MM.1S (cell line): Measurements from ENCODE around the gene ZNF205.

Experiments
- EZH2 ChIP-seq: fragments of 300-600 bp; sonication (generic); optimal IDR thresholded peaks from 2 replicates; pipeline ENCODE3; 2017; ENCODE audit warnings: low read depth, mild to moderate bottlenecking, antibody characterized with exemption, low read length, mixed read lengths
- EZH2phosphoT487 ChIP-seq: fragments of 300-600 bp; sonication (generic); IDR thresholded peaks from 2 replicates; pipeline ENCODE4 v1.6.1; 2018; ENCODE audit warnings: antibody characterized with exemption, low read length
- TF ChIP-seq, protein P1 (sequence below): fragments of 300-600 bp; sonication (generic); IDR thresholded peaks from 2 replicates; pipeline ENCODE4 v1.5.1; 2016; ENCODE audit warnings: antibody characterized with exemption, low read length, mixed read lengths

DNA sequence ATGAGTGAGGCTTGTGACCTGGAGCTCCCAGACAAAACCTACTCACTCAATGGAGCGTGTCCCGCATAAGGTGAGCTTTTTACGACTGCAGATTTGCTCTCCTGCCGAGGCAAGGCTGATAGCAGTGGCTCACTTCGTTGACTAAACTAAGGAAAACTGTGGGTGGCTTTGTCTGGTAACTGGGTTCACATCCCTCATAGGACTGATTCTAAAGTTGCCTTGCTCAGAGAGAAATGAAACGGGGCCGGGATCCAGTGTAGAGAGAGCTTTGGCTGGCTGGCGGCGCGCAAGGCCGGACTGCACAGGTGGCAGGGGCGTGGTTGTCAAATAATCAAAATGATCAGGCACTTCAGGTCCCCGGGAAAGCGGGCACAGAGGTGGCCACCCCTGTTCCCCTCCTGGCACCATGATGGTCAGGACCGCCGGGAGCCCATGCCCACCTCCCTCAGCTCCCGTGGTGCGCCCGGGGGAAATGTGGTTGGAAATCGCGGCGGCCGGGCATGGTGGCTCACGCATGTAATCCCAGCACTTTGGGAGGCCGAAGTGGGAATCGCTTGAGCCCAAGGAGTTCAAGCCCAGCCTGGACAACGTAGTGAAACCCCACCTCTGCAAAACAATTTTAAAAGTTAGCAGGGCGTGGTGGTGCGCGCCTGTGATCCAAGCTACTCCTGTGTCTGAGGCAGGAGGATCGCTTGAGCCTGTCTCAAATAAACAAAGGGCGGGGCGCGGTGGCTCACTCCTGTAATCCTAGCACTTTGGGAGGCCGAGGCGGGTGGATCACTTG, 49.0 kb downstream of the ZNF205 start:
- TF ChIP-seq, protein P1, sequence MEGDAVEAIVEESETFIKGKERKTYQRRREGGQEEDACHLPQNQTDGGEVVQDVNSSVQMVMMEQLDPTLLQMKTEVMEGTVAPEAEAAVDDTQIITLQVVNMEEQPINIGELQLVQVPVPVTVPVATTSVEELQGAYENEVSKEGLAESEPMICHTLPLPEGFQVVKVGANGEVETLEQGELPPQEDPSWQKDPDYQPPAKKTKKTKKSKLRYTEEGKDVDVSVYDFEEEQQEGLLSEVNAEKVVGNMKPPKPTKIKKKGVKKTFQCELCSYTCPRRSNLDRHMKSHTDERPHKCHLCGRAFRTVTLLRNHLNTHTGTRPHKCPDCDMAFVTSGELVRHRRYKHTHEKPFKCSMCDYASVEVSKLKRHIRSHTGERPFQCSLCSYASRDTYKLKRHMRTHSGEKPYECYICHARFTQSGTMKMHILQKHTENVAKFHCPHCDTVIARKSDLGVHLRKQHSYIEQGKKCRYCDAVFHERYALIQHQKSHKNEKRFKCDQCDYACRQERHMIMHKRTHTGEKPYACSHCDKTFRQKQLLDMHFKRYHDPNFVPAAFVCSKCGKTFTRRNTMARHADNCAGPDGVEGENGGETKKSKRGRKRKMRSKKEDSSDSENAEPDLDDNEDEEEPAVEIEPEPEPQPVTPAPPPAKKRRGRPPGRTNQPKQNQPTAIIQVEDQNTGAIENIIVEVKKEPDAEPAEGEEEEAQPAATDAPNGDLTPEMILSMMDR = no peak
- no peak for TF ChIP-seq EZH2
- no peak for TF ChIP-seq EZH2phosphoT487
